Rectal smooth muscle tissue (tissue), 1 donor: ENCODE measurements around the gene TMCC1.

Experiments used
- H3K27ac ChIP-seq: one replicate; pipeline ENCODE4 v1.7.0; 2013; ENCODE audit warnings: low read depth, low read length, inconsistent platforms
- H3K27me3 ChIP-seq: one replicate; pipeline ENCODE4 v1.7.0; 2013; ENCODE audit warnings: low read length; ENCODE audit not compliant: control insufficient read depth, insufficient read depth
- H3K36me3 ChIP-seq: one replicate; pipeline ENCODE4 v1.7.0; 2013; ENCODE audit warnings: low read length; ENCODE audit not compliant: control insufficient read depth, insufficient read depth
- H3K4me1 ChIP-seq: one replicate; pipeline ENCODE4 v1.7.0; 2013; ENCODE audit warnings: low read length; ENCODE audit not compliant: control insufficient read depth, insufficient read depth
- H3K4me3 ChIP-seq: one replicate; pipeline ENCODE4 v1.7.0; 2013; ENCODE audit warnings: low read length
- H3K9ac ChIP-seq: one replicate; pipeline ENCODE4 v1.7.0; 2013; ENCODE audit warnings: low read length

Gene TMCC1

DNA sequence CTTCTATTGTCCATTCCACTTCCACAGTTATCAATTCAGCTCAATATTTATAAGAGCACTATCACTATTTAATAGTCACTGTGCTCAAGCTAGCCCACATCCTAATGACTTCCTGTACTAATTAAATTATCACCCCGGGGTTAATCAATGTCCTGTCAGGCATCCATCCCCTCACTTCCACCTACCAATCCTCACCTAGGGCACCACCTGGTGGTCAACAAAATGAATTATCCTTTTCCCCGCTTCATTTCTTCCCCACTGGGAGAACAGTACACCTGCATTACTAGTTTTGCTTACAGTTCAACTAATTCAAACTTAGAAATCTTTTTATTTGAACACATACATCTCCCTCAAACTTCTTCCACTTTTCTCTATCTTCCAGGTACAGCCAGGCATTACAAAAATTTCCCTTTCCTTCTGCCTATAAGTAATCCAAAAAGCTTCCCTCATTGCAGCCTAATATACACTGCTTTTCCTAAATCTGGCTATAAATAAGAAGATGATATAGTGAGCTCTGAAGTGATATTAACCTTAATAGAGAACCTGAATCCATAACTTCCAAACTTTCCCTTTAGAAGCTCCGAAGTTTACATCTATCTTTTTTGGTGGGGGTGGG is 68.5 kb downstream of the TMCC1 start:
- Histone ChIP-seq H3K36me3 (no peaks in the 10 kb centered on the region), H3K27ac (no peak overlapping the region), H3K4me1 (peaks cover 4% of the 10 kb centered on the region), H3K4me3 (no peak overlapping the region), H3K27me3 (no peaks in the 10 kb centered on the region), H3K9ac (no peak overlapping the region)

DNA sequence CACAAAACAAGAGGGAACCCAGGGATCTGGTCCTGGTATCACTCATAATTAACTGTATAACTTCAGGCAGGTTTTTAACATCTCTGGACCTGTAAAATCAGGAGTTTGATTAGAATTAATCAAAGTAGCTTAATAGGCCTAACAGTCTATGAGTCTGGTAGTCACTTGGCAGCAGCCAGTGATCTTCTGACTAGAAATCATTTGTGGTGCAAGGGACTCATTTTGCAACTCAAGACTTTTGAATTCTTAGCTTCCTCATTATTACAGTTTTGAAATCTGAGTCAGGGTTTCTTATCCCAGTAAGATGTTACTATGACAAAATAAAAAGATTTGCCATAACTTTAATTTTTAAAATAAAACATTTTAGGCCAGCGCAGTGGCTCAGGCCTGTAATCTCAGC is 70.8 kb downstream of the TMCC1 start:
- Histone ChIP-seq H3K36me3 (no peaks in the 10 kb centered on the region), H3K9ac (no peak overlapping the region), H3K4me3 (no peak overlapping the region), H3K27me3 (no peaks in the 10 kb centered on the region), H3K4me1 (no peaks in the 10 kb centered on the region), H3K27ac (no peak overlapping the region)

- Histone ChIP-seq H3K27me3 (no peaks in the 10 kb centered on the region), H3K4me1 (no peaks in the 10 kb centered on the region), H3K9ac (no peak overlapping the region), H3K27ac (no peak overlapping the region), H3K4me3 (no peak overlapping the region), H3K36me3 (no peaks in the 10 kb centered on the region)
These were observed 71.3 kb downstream of the TMCC1 start for GRCh38 chr3:129822241-129822640.

- Histone ChIP-seq H3K27me3 (no peaks in the 10 kb centered on the region), H3K36me3 (no peaks in the 10 kb centered on the region), H3K9ac (no peak overlapping the region), H3K4me1 (no peaks in the 10 kb centered on the region), H3K4me3 (no peak overlapping the region), H3K27ac (no peak overlapping the region)
These were observed 72.9 kb downstream of the TMCC1 start for GRCh38 chr3:129820587-129820986.

DNA sequence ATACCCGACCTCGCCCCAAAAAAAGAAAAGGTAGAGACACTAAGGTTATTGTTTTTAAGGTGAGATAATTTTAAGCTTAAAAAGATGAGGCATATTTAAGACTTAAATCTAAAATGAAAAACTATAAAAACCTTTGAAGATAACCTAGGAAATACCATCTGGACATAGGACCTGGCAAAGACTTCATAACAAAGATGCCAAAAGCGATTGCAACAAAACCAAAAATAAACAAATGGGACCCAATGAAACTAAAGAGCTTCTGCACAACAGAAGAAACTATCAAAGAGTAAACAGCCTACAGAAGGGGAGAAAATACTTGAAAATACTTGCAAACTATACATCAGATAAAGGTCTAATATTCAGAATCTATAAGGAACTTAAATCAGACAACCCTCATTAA is 80.9 kb downstream of the TMCC1 start:
- Histone ChIP-seq H3K4me3 (no peak overlapping the region), H3K4me1 (no peaks in the 10 kb centered on the region), H3K27me3 (no peaks in the 10 kb centered on the region), H3K9ac (no peak overlapping the region), H3K36me3 (no peaks in the 10 kb centered on the region), H3K27ac (no peak overlapping the region)

DNA sequence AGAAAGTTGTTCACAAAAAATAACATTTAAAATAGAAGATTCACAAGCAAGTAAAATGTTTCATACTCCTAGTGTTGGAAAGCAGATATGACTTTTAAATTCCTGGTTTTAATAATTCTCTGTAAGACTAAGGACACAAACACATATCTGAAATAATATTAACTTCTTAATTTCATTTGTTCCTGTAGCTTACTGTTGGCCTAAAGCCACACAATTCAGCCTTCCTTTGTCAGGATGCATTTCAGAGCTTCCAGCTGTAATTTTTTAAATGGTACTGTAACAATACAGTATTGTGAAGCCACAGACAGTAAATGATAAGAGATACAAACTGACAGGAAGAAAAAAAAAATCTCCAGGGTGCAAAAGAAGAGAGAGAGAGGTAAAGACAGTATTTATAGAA is 84.2 kb downstream of the TMCC1 start:
- Histone ChIP-seq H3K27ac (no peak overlapping the region), H3K9ac (no peak overlapping the region), H3K36me3 (no peaks in the 10 kb centered on the region), H3K27me3 (no peaks in the 10 kb centered on the region), H3K4me1 (no peaks in the 10 kb centered on the region), H3K4me3 (no peak overlapping the region)

DNA sequence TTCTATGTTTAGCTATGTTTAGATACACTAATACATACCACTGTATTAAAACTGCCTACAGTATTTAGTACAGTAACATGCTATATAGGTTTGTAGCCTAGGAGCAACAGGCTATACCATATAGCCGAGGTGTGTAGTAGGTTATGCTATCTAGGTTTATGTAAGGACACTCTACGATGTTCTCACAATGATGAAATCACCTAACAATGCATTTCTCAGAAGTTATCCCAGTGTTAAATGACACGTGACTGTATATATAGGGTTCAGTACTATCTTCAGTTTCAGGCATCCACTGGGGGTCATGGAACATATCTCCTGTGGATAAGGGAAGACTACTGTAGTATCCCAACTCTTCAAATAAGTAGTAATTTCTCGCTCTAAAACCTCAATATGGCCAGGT is 97.4 kb downstream of the TMCC1 start:
- Histone ChIP-seq H3K36me3 (no peaks in the 10 kb centered on the region), H3K27ac (no peak overlapping the region), H3K4me1 (no peaks in the 10 kb centered on the region), H3K9ac (no peak overlapping the region), H3K4me3 (no peak overlapping the region), H3K27me3 (no peaks in the 10 kb centered on the region)

GRCh38 chr3:129795186-129796010 is 98.1 kb downstream of the TMCC1 start:
- H3K4me3 ChIP-seq = no peak overlapping the region
- no peak overlapping the region for H3K9ac ChIP-seq
- no peaks in the 10 kb centered on the region for H3K4me1 ChIP-seq

DNA sequence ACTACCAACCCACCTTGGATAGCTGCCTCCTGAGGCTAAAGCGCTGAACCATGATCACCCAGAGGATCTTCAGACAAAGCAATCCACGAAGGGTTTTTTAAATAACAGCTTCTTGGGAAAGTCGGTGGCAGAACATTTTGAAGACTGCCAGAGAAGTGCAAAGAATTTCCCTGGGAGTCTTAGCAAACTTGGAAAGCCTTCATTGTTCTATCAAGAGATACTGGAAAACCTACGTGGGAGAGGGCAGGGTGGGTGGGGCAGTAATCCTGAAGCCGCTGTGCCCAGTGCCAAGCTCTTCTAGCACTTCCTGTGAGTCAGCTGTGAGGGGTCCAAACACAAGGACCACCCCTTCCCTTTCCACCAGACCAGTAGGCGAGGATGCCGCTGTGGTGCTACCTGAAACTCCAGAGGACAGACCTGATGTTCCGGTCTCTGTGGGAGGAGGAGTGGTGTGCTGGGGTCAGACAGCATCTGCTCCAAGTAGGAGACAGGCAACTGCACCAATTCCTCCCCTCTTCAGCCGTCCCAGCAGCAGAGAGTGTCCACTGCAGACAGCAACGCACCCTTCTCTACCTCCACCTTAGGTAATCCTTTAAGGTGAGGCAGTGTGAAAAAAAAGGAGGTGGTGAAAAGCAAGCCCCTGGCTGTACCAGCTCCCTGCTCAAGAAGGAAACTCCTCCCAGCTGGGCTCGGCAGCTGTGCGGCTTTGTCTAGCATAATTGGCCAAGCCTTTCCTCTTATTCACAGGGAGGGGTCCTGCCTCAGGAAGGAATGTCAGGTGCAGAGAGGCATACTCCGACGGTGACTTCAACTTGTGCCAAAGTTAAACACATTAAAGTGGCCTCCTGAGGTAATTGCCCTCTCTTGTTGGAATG is 99.0 kb downstream of the TMCC1 start:
- H3K27ac ChIP-seq = no peak overlapping the region
- no peaks in the 10 kb centered on the region for H3K4me1 ChIP-seq
- H3K9ac ChIP-seq = peak overlapping the region; percentile 6
- H3K27me3 ChIP-seq = no peaks in the 10 kb centered on the region
- no peaks in the 10 kb centered on the region for H3K36me3 ChIP-seq
- H3K4me3 ChIP-seq = peak overlapping the region; percentile 35

More at GRCh38 chr3:129795186-129796010, 98.1 kb downstream of the TMCC1 start:
- H3K27me3 ChIP-seq = no peaks in the 10 kb centered on the region
- no peaks in the 10 kb centered on the region for H3K36me3 ChIP-seq
- H3K27ac ChIP-seq = no peak overlapping the region

GRCh38 chr3:129793942-129794310 is 99.6 kb downstream of the TMCC1 start:
- H3K36me3 ChIP-seq = no peaks in the 10 kb centered on the region
- no peaks in the 10 kb centered on the region for H3K4me1 ChIP-seq
- H3K27ac ChIP-seq = no peak overlapping the region
- no peaks in the 10 kb centered on the region for H3K27me3 ChIP-seq
- no peak overlapping the region for H3K4me3 ChIP-seq
- H3K9ac ChIP-seq = no peak overlapping the region

GRCh38 chr3:129793319-129793718 is 100.2 kb downstream of the TMCC1 start:
- H3K9ac ChIP-seq = no peak overlapping the region

GRCh38 chr3:129783470-129783869 is 110.0 kb downstream of the TMCC1 start:
- Histone ChIP-seq H3K36me3 (no peaks in the 10 kb centered on the region), H3K4me1 (no peaks in the 10 kb centered on the region), H3K27me3 (no peaks in the 10 kb centered on the region), H3K4me3 (no peak overlapping the region), H3K9ac (no peak overlapping the region), H3K27ac (no peak overlapping the region)

More at GRCh38 chr3:129793319-129793718, 100.2 kb downstream of the TMCC1 start:
- H3K4me1 ChIP-seq = no peaks in the 10 kb centered on the region
- H3K27me3 ChIP-seq = no peaks in the 10 kb centered on the region
- no peak overlapping the region for H3K27ac ChIP-seq
- H3K36me3 ChIP-seq = no peaks in the 10 kb centered on the region
- no peak overlapping the region for H3K4me3 ChIP-seq
